HepG2 (cell line): ENCODE measurements around the gene CDK6. TPM values are rescaled to one million over a fixed set of nuclear protein-coding genes. Genes with fewer than 3 reads are reported as not detected.
A peak's percentile ranks its signal among the peaks of the same experiment; 100 is the strongest.

Source experiments
- CEBPZ ChIP-seq: IDR thresholded peaks from 2 replicates; pipeline ENCODE4 v1.6.1; 2012; ENCODE audit warnings: low read length, improper control_type of control experiment
- ETV6 ChIP-seq: sonication (generic); formaldehyde crosslinking; conservative IDR thresholded peaks from 2 replicates; pipeline ENCODE4 v1.4.0; 2020; ENCODE audit warnings: missing genetic modification reagents
- HIVEP1 ChIP-seq: sonication (generic); formaldehyde crosslinking; IDR thresholded peaks from 2 replicates; pipeline ENCODE4 v1.4.0; 2020; ENCODE audit warnings: mild to moderate bottlenecking, missing genetic modification reagents
- LCORL ChIP-seq, 2 experiments: fragments of 450-650 bp in 1 of 2; sonication (generic) in 1 of 2; formaldehyde crosslinking in 1 of 2; IDR thresholded peaks; 2 replicates each; pipeline versions ENCODE4 v1.5.0 to v1.6.1; 2017 to 2020; ENCODE audit warnings: antibody characterized with exemption in 1 of 2, missing genetic modification reagents in 1 of 2
- MNT ChIP-seq: fragments of 450-650 bp; IDR thresholded peaks from 2 replicates; pipeline ENCODE4 v1.6.1; 2016
- MZF1 ChIP-seq: sonication (generic); formaldehyde crosslinking; IDR thresholded peaks from 2 replicates; pipeline ENCODE4 v1.8.1; 2023; ENCODE audit warnings: mild to moderate bottlenecking, missing genetic modification reagents, borderline replicate concordance
- NFIB ChIP-seq: sonication (generic); formaldehyde crosslinking; IDR thresholded peaks from 2 replicates; pipeline ENCODE4 v1.9.0; 2021; ENCODE audit warnings: missing genetic modification reagents, mild to moderate bottlenecking, borderline replicate concordance
- RELA ChIP-seq: sonication (generic); formaldehyde crosslinking; IDR thresholded peaks from 2 replicates; pipeline ENCODE4 v1.4.0; 2020; ENCODE audit warnings: missing genetic modification reagents
- RFXAP ChIP-seq: sonication (generic); formaldehyde crosslinking; IDR thresholded peaks from 2 replicates; pipeline ENCODE4 v1.4.0; 2020; ENCODE audit warnings: missing genetic modification reagents, borderline replicate concordance
- SETDB1 ChIP-seq: sonication (generic); formaldehyde crosslinking; IDR thresholded peaks from 2 replicates; pipeline ENCODE4 v1.5.1; 2020; ENCODE audit warnings: missing genetic modification reagents, mild to moderate bottlenecking, borderline replicate concordance
- TEAD3 ChIP-seq: optimal IDR thresholded peaks from 2 replicates; pipeline ENCODE3; 2016; ENCODE audit warnings: borderline replicate concordance
- ZFP36L2 ChIP-seq: sonication (generic); formaldehyde crosslinking; IDR thresholded peaks from 2 replicates; pipeline ENCODE4 v1.4.0; 2020; ENCODE audit warnings: missing genetic modification reagents
- ZNF296 ChIP-seq: sonication (generic); formaldehyde crosslinking; conservative IDR thresholded peaks from 2 replicates; pipeline ENCODE4 v1.5.0; 2020; ENCODE audit warnings: mild to moderate bottlenecking, missing genetic modification reagents
- ZNF546 ChIP-seq: sonication (generic); formaldehyde crosslinking; conservative IDR thresholded peaks from 2 replicates; pipeline ENCODE4 v1.8.1; 2023; ENCODE audit warnings: mild to moderate bottlenecking, missing genetic modification reagents
- ZNF557 ChIP-seq: sonication (generic); formaldehyde crosslinking; IDR thresholded peaks from 2 replicates; pipeline ENCODE4 v1.4.0; 2020; ENCODE audit warnings: missing genetic modification reagents
- ZNF614 ChIP-seq: IDR thresholded peaks from 2 replicates; pipeline ENCODE4 v1.6.1; 2018; ENCODE audit warnings: missing biosample characterization, missing genetic modification reagents, inconsistent platforms, borderline replicate concordance
- ZNF619 ChIP-seq: sonication (generic); formaldehyde crosslinking; IDR thresholded peaks from 2 replicates; pipeline ENCODE4 v1.4.0; 2020; ENCODE audit warnings: mild to moderate bottlenecking, missing genetic modification reagents
- ZNF652 ChIP-seq: IDR thresholded peaks from 2 replicates; pipeline ENCODE4 v1.6.1; 2016; ENCODE audit warnings: low read depth, borderline replicate concordance
- polyA plus RNA-seq, 8 experiments: library from polyadenylated mRNA; depleted of rRNA in 3 of 8; stranded (reverse) in 7 of 8; unstranded in 1 of 8; fragments of >200 nt; fragmentation: Illumina TruSeq in 4 of 8; extraction: Trizol in 4 of 8; gene quantifications; 2 replicates each; pipeline versions ENCODE4 v1.2.1 to v1.2.3, GENCODE V29; 2011 to 2016; ENCODE audit warnings: low read depth in 4 of 8, missing spikeins in 1 of 8, mixed read lengths in 1 of 8; ENCODE audit not compliant: insufficient read depth in 1 of 8
- total RNA-seq, 5 experiments: library from RNA; depleted of rRNA; stranded (reverse); fragments of >200 nt; fragmentation: Illumina TruSeq; extraction: Trizol; gene quantifications; 2 replicates each; pipeline ENCODE4 v1.2.3, GENCODE V29; 2016; ENCODE audit warnings: low read depth in 1 of 5
- TF ChIP-seq, protein P1 (sequence below): sonication (generic); formaldehyde crosslinking; IDR thresholded peaks from 2 replicates; pipeline ENCODE4 v1.4.0; 2020; ENCODE audit warnings: missing genetic modification reagents

Gene CDK6
- total and polyA plus RNA-seq, 2 of the 13 experiments (the other 11 are each of a cell fraction or from before 2014, with no cell fraction given) = 34.6 to 90.8 TPM

GRCh38 chr7:92751902-92752901 is 84.2 kb downstream of the CDK6 start (continued):
- TF ChIP-seq, protein P1, sequence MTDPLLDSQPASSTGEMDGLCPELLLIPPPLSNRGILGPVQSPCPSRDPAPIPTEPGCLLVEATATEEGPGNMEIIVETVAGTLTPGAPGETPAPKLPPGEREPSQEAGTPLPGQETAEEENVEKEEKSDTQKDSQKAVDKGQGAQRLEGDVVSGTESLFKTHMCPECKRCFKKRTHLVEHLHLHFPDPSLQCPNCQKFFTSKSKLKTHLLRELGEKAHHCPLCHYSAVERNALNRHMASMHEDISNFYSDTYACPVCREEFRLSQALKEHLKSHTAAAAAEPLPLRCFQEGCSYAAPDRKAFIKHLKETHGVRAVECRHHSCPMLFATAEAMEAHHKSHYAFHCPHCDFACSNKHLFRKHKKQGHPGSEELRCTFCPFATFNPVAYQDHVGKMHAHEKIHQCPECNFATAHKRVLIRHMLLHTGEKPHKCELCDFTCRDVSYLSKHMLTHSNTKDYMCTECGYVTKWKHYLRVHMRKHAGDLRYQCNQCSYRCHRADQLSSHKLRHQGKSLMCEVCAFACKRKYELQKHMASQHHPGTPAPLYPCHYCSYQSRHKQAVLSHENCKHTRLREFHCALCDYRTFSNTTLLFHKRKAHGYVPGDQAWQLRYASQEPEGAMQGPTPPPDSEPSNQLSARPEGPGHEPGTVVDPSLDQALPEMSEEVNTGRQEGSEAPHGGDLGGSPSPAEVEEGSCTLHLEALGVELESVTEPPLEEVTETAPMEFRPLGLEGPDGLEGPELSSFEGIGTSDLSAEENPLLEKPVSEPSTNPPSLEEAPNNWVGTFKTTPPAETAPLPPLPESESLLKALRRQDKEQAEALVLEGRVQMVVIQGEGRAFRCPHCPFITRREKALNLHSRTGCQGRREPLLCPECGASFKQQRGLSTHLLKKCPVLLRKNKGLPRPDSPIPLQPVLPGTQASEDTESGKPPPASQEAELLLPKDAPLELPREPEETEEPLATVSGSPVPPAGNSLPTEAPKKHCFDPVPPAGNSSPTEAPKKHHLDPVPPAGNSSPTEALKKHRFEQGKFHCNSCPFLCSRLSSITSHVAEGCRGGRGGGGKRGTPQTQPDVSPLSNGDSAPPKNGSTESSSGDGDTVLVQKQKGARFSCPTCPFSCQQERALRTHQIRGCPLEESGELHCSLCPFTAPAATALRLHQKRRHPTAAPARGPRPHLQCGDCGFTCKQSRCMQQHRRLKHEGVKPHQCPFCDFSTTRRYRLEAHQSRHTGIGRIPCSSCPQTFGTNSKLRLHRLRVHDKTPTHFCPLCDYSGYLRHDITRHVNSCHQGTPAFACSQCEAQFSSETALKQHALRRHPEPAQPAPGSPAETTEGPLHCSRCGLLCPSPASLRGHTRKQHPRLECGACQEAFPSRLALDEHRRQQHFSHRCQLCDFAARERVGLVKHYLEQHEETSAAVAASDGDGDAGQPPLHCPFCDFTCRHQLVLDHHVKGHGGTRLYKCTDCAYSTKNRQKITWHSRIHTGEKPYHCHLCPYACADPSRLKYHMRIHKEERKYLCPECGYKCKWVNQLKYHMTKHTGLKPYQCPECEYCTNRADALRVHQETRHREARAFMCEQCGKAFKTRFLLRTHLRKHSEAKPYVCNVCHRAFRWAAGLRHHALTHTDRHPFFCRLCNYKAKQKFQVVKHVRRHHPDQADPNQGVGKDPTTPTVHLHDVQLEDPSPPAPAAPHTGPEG (CRISPR knock-in tag) = no peak
- TF ChIP-seq ZNF546 (no peak), CEBPZ (no peak), ZNF619 (CRISPR knock-in tag) (no peak), NFIB (CRISPR knock-in tag) (no peak), MNT (no peak), ZNF296 (CRISPR knock-in tag) (no peak), RELA (CRISPR knock-in tag) (no peak), ZNF614 (peak; percentile 95), RFXAP (CRISPR knock-in tag) (no peak), ZFP36L2 (no peak), ZNF652 (CRISPR knock-in tag) (peak; percentile 76), SETDB1 (CRISPR knock-in tag) (no peak), MZF1 (CRISPR knock-in tag) (no peak), HIVEP1 (CRISPR knock-in tag) (no peak), ZNF557 (CRISPR knock-in tag) (no peak), LCORL (IDR thresholded peaks at IDR 0.05) (no peak), LCORL (CRISPR knock-in tag; IDR thresholded peaks at IDR 0.05) (peak; percentile 70; the same call in 1 of the 2 replicates), ETV6 (CRISPR knock-in tag) (no peak), TEAD3 (peak; percentile 91)
